Left forelimb (tissue), 1 donor: ENCODE measurements around the gene KRI1.

ENCODE experiments used
- DNase-seq: peaks from one replicate; pipeline ENCODE4 v3.0.0-alpha.2; 2018; ENCODE audit warnings: low spot score

The KRI1 gene

DNA sequence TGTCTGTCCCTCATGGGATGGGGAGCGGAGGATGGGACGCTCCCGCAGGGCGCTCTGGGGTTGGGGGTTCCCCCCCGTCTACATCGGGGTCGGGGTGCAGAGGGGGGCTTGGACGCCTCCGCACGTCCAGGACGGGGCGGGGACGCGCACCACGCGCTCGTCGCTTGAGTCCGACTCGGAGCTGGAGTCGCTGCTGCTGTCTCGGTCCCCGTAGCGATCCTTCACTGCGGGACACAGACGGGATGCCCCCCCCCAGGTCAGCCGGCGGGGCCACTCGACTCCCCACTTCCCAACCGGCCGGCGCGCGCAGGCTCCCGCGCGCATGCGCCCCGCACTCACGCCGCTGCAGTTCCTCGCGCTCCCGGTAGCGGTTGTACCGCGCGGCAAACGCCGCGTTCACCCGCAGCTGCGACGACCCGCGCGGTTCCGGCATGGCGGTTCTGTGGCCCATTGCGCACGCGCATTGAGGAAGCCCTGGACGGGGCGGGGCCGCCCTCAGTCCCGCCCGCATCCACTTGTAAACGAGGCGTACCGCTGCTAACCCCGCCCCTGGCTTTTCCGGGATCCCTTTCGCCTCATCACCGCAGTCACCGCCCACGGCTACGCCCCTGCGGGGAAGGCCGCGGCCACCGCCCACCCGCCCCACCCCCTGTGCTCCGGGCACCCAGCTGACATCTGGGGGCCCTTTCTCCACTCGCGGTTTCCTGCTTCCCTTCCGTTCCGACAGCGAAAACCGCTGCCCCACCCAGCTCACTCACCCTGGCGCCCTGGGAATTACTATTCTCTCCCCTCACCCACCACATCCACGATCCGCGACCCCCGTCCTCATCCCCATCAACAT, at the start of gene KRI1:
Gene KRI1 (minus strand): TSS at position 444 of the 841 bp plus-strand sequence. CDS start 11 bp downstream, at position 433.
- DNase-seq = peak; percentile 99

DNA sequence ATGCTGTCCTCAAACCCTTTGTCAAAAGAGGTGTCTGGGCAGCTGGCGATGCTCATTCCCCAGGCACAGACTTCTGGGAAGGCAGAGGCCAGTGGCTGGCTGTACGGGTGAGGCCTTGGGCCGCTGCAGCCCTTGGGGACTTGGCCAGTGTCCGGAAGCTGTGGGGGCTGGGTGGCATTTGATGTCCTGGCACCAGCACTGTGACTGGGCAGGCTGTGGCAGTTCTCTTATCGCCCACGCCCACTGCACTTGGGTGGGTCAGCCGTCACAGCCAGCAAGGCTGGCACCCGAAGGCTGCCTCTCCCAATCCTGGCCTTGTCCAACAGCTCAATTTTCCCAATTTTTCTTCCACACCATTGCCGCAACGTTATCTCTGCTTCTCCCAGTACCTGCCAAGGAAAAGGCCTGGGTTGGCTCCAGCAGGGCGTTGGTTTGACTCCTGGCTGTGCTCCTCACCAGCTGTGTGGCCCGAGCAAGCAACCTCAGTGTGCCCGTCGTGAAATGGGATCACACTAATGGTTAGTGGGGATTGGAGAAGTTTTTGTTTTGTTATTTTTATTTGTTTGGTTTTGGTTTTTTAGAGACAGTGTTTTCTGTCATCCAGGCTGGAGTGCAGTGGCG, 46.8 kb upstream of the KRI1 start:
- no peak for DNase-seq

DNA sequence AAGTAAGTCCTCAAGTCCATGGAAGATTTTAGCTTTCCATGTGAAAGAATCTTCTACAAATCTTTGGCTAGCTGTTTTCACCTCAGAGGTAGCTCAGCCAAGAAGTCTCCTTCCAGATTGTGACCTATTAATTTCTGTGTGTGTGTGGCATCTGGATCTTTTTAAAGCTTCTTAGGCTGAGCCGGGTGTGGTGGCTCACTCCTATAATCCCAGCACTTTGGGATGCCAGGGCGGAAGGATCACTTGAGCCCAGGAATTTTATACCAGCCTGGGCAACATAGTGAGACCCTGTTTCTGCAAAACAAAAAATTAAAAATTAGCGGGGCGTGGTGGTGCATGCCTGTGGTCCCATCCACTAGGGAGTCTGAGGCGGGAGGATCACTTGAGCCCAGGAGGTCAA, 46.1 kb upstream of the KRI1 start:
- DNase-seq = no peak

DNA sequence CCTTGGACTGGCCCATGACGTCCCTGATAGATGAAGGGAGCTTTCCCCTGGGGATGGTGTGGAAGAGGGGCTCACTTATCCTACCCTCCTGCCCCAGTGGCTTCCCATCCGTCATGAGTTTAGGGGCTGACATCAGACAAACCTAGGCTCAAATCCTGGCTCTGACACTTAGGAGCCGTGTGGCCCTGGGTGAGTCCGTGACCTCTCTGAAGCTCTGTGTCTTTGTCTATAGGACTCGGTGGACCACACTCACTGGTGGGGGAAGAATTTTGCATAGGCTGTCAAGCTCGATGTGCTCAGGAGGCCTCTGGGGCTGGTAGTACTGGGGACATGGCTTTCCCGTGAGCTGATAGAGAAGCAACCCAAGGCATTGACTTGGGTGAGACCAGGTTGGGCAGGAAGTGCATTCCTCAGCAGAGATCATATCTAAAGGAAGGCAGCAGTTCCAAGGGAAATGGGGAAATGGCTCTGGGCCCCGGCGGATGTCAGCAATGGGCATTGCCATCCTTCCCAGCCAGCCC, 38.7 kb upstream of the KRI1 start:
- DNase-seq = no peak

DNA sequence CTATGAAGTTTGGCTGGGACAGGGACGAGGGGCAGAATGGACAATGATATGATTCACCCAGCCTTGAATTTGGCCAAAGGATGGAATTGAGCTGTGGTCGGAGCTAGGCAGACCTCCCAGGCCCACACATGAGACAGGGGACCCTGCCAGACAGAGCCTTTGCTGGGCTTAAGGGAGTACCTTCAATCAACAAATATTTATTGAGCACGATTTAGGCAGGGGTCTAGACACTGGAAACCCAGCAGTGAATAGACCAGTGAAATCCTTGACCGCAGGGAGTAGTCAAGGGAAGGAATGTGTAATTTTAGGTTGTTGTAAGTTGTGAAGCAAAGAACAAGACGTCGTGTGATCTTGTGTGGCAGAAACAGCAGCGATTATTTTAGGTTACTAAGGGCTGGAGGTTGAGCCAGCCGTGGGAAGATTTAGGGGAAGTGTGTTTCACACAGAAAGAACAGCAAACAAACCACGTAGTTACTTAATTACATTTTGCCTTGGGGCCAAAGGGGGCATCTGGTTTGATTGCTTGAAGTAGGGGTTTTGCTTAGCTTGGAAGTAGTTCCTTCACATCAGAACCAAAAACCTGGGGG, 38.2 kb upstream of the KRI1 start:
- DNase-seq = no peak

DNA sequence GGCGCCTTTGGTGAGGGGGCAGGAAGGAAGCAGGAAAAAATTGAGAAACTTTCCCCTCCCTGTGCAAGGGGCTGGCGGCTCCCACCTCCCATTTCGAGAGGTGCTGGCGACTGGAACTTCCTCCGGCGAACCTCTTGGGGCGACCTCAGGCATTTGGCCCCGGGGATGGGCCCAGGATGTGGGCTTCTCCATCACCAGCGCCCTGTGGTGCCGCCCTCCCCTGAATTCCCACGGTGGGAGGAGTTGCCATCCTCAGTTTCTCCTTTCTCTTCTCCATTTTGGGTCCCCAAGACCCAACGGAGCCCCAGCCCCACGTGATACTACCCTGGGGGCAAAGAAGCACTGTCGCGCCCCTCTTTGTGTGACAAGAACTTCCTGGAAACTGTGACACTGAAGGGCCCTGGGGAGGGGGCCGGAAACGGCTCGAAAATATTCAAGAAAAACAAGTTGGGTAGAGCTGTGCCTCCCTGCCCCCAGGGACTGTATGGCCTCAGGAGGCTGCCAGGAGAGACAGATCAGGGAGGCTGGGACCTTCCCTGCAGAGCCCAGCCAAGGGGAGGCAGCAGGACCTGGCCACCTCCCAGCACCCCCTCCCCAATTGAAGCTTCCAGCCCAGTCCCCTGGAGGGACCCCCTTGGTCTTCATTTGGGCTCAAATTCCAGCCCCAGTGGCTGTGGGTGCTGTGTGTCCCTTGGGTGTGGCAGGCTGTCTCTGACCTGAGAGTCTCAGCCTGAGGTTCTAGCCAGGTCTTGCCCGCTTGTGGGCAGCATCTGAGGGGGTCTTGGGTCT, 37.5 kb upstream of the KRI1 start:
- no peak for DNase-seq

DNA sequence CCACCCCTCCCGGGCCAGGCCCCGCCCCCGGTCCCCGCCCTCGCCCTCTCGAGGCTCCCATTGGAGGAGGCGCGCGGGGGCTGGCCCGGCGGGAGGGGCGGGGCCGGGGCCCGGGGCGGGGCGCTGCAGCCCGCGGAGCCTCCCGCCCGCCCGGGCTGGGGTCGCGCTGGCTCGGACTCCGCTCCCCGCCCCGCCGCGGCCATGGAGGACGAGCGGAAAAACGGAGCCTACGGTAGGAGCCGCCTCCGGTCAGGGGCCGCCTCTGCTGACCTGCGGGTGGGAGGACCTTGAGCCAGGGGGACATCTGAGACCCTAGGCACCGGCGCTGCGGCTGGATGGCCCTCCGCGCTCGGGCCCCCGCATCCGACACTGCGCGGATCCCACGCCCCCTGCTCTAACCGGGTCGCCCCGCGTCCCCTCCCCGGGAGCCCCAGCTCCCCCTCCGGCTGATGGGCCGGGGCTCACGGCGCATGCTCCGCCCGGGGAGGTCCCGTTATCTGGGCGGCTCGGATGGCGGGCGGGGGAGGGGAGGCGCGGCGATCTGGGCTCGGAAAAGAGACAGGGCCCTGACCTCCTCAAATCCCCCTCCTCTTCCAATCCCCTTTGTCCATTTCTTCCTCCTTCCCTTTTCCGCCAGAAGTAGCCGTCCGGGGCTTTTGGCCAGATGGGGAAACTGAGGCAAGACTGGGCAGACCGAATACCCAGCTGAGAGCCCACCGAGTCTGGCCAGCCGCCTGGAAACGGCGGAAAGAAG, 36.7 kb upstream of the KRI1 start:
- peak; percentile 89 for DNase-seq

DNA sequence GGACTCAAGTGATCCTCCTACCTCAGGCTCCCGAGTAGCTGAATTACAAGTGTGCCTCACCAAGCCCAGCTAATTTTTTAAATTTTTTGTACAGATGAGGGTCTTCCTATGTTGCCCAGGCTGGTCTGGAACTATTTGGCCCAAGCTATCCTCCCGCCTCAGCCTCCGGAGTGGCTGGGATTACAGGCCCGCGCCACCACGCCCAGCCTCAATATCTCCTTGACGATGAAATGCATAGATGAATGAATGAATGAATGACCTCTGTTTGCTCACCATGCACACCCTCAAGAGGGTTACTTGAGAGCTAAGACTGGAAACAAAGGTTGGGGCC, 36.2 kb upstream of the KRI1 start:
- no peak for DNase-seq

DNA sequence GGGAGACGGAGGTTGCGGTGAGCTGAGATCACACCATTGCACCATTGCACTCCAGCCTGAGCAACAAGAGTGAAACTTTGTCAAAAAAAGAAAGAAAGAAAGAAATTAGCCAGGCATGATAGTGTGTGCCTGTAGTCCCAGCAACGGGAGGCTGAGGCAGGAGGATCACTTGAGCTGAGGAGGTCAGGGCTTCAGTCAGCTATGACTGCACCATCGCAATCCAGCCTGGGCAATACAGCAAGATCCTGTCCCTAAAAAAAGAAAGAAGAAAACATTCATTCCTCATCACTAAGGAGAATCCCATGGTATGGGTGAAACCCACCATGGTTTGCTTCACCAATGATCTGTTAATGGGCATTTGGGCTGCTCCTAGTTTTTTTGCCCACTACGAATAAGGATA, 34.3 kb upstream of the KRI1 start:
- no peak for DNase-seq

DNA sequence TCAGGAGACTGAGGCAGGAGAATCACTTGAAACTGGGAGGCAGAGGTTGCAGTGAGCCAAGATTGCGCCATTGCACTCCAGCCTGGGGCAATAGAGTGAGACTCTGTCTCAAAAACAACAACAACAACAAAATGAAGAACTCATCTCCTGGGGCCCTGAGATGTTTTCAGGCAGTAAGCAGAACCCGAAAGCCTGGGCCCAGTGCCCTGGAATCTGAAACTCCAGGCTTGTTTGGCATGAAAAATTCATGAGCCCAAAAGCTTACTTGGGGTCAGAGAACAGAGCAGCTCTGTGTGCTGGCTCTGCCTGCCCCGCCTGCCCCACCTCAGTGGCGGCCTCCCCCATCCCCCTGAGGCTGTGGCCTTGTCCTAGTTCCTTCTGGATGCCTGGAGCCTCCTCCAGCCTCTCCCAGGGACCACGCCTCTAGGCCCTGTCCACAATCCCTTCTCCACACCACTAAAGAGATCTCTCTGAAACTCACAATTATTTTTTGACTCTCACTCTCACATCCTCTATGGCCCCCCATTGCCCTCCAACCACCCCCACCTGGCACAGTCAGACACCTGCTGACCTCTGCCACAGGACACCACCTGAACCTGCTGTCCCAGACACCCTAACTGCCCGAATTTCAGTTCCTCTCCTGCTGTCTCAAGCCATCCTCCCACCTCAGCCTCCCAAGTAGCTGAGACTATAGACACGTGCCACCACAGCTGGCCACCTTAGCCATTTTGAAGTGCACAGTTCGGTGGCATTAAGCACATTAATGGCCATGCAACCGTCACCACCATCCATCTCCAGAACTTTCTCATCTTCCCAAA, 28.2 kb upstream of the KRI1 start:
- DNase-seq = no peak

DNA sequence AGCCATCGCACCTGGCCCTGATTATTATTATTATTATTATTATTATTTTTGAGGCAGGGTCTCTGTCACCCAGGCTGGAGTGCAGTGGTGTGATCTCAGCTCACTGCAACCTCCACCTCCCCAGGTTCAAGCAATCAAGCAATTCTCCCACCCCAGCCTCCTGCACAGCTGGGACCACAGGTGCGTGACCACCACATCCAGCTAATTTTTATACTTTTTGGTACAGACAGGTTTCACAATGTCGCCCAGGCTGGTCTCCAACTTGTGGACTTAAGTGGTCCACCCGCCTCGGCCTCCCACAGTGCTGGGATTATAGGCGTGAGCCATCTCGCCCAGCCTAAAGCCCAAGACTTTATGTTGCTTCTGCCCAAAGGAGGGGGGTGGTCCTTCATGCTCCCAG, 27.3 kb upstream of the KRI1 start:
- no peak for DNase-seq

DNA sequence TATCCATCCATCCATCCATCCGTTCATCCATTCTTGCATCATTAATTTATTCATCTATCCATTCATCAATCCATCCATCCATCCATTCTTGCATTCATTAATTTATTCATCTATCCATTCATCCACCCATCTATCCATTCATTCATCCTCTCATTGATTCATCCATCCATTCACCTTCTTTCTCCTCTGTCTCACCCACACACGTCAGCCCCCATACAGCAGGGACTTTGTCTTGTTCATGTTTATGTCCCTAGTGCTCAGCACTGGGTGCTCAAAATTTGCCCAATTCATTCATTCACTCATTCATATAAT, 22.0 kb upstream of the KRI1 start:
- no peak for DNase-seq

DNA sequence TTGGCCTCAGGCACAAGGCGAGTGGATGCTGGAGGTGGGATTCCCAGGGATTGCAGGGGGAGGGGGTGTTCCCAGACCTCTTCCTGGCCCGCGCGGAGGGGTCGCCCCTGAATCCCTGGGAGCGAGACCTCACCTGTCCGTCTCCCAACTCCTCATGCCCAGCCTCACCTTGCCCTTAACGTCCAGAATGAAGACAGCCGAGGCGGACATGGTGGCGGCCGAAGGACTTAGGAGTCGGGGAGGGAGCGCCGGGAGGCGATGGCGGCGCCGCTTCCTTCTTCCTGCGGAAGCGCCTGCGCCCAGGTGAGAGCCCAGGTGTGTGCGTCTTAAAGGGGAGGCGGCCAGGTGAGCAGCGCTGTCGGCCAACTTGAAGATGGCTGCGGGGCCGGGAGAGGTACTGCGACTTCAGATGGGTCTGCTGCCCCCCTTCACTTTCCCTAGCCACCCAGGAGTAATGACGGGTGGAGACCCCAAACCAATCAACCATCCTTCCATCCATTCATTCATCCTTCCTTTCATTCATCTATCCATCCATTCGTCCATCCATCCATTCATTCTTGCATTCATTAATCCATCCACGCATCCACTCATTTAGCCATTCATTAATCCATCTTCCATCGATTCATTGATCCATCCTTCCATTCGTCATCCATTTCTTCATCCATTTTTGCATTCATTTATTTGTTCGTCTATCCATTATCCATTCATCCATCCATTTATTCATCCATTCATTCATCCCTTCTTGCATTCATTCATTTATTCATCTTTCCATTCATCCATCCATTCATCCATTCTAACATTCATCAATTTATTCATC, 21.4 kb upstream of the KRI1 start, which contains the start of gene AP1M2:
Gene AP1M2 (minus strand): TSS at position 291 of the 817 bp plus-strand sequence. CDS start 81 bp downstream, at position 210.
- DNase-seq = no peak

DNA sequence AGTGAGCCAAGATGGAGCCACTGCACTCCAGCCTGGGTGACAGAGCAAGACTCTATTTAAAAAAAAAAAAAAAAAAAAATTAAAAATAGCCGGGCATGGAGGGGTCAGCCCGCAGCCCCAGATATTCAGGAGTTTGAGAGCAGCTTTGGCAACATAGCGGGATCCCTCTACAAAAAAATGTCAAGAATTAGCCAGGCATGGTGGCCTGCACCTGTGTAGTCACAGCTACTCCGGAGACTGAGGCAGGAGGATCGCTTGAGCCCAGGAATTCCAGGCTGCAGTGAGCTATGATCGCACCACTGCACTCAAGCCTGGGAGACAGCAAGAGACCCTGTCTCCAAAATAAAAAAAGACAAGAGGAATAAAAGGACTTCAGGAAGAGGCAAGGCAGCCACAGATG, 20.6 kb upstream of the KRI1 start:
- no peak for DNase-seq

DNA sequence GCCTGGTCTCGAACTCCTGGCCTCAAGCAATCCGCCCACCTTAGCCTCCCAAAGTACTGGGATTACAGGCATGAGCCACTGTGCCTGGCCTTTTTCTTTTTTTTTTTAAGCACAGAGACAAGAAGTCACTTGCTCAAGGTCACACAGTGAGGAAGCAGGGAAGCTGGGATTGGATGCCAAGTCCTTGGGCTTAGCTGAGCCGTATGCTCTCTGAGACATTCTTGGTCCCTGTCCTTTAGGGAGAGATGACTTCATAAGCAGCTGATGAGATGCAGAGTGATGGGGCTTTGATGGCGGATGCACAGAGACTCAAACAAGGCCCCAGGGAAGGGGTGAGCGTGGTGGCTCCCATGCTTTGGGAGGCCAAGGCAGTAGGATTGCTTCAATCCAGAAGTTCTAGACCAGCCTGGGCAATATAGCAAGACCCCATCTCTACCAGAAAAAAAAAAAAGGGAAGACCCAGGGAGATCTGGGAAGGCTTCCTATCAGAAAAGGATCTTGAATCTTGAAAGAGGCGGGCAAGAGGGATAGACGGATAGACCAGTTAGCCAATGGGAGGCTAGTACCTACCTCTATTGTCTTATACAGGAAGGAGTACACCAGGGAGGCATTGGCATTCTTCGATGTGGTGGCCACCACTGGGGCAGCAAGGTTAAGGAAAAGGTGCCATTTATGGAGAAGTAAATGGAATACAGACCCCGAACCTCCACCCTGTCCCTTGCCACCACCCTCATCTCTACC, 17.4 kb upstream of the KRI1 start:
- DNase-seq = no peak

DNA sequence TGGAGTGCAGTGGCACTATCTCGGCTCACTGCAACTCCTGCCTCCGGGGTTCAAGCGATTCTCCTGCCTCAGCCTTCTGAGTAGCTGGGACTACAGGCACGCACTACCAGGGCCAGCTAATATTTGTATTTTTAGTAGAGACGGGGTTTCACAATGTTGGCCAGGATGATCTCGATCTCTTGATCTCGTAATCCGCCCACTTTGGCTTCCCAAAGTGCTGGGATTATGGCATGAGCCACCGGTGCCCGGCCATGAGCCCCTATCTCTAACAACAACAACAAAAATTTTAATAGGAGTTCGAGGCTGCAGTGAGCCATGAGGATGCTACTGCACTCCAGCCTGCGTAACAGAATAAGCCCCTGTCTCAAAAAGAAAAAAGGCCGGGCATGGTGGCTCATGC, 16.3 kb upstream of the KRI1 start:
- DNase-seq = no peak

DNA sequence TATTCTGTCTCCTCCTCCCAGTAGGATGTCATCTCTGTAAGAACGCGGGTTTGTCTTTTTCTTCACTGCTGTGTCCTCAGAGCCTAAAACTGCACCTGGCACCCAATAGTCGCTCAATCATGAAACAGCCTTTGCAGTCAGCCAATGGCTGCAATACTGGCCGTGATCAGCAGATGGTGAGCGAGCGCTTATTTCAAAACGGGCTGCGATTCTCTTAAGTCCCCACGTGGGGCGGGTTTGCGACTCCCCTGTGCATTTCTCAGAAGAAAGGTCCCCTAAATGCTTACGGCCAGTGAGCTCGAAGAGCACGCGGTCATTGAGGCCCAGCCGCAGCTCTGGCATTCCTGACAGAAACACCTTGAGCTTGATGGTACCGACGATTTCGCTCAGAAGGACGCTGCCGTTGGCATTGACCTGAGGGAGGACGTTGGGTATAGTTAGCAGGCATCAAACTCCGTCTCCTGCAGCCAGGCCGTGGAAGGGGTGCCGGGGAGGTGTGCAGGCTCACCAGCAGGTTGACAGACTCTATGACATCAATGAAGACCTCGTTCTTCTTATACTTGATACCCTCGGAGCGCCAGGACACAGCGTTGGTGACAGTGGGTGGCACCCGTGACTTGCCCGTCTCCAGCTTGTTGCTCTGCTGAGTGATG, 15.3 kb upstream of the KRI1 start:
- peak; percentile 87 for DNase-seq

DNA sequence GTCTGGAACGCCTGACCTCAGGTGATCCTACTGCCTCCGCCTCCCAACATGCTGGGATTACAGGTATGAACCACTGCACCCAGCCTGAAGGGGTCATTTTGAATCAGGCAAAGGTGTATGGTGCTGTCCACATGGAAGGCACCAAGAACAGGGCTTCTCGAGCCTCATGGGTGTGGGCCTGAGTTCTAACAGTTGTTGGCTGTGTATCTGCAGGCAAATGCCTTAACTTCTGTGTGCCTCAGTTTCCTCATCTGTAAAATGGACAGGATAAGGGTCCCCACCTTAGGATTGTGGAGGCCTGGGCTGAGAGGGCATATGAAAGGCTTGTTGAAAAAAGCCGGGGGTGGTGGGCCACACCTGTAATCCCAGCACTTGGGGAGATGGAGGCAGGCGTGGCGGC, 12.1 kb upstream of the KRI1 start:
- DNase-seq = no peak
